Mammary epithelial cell (primary cell): ENCODE measurements around the gene KCNG1.

Experiments used
- CTCF ChIP-seq, 2 donors: IDR thresholded peaks in 1 of 2; conservative IDR thresholded peaks in 1 of 2; 2 replicates each; pipeline ENCODE4 v1.5.1; 2011 to 2012; ENCODE audit warnings: inconsistent platforms in 2 of 2, low read length in 2 of 2, mild to moderate bottlenecking in 2 of 2, control low read depth in 1 of 2, low read depth in 1 of 2; ENCODE audit not compliant: insufficient read depth in 1 of 2; ENCODE audit errors: extremely low read depth in 1 of 2
- EZH2 ChIP-seq: IDR thresholded peaks from 2 replicates; pipeline ENCODE4 v1.6.1; 2012; ENCODE audit warnings: low read length, inconsistent platforms, borderline replicate concordance

DNA sequence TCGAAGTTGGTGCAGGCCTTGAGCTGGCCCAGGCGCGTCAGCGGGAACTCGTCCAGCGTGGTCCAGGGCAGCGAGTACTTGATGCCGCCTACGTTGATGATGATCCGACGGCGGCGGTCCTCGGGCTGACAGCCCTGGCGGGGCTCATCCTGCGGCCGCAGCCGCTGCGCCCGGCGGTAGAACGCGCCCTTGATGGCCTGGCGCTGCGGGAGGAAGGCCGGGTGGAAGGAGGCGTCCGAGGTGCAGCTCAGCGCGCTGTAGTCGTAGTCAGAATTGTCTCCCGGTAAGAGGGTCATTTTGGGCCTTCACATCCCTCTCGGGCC lies 12.9 kb downstream of the KCNG1 start:
- no peak for TF ChIP-seq CTCF (conservative IDR thresholded peaks at IDR 0.05 in 1 of 2, IDR thresholded peaks at IDR 0.05 in 1 of 2; ENCODE audit: extremely low read depth in 1 of 2, insufficient read depth in 1 of 2, low read depth in 1 of 2, low read length in 2 of 2)
- TF ChIP-seq EZH2 = no peak
